CD4-positive, alpha-beta T cell treated with Interleukin-17A for 1 hour (primary cell): ENCODE measurements around the gene CEND1.

Experiments used
- DNase-seq: peaks from one replicate; pipeline ENCODE4 v3.0.0-alpha.2; 2020

The CEND1 gene

DNA sequence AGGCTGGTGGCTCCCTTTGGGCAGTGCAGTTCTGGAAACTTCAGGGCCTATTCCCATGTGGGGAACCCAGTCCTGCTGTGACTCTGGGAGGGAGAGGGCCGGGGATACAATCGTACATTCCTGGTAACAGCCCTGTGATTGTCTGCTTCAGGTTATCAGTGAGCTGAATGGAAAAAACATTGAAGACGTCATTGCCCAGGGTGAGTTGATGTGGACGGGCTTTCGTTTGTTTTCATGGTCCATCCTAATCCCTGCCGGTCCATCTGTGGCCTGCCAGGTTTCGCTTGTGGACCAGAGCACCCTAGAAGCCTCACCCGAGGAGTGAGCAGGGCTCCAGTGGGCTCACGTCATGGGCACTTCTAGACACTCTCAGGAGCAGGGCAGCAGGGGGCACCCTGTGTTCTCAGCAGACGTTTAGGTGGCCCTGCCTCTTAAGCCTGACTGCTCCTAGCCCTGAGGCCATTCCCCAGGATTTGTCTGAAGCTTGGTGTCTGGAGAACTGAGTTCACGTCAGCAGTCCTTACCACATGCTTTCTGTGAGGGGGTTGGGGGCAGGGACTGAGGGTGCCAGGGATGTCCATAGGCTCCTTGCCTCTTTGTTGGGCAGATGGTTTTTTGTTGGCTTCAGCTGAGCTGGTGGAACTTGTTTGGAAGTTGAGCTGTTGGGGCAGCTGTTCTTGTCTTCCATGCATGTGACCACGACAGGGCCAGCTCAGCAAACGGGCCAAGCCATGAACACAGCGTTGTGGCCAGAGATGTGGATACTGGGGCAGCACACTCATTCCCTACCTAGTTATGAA lies 21.8 kb upstream of the CEND1 start:
- DNase-seq, result no peak

DNA sequence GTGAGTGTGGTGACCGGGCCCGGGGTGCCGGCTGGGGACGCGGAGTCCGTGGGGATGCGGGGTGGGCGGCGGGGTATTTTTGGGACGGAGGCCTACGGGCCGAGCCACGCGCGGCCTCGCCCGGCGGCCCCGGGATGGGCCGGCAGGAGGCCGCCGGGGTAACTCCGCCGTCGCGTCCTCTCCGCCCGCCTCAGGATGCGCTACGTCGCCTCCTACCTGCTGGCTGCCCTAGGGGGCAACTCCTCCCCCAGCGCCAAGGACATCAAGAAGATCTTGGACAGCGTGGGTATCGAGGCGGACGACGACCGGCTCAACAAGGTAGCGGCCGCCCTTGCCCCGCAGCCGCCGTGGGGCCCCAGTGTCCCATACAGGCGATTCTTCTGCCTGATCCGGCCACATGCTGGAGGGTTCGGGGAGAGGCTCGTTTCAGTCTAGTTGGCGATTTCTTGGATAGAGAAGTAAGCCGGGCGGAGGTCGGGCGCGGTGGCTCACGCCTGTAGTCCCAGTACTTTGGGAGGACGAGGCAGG lies 20.2 kb upstream of the CEND1 start:
- no peak for DNase-seq

DNA sequence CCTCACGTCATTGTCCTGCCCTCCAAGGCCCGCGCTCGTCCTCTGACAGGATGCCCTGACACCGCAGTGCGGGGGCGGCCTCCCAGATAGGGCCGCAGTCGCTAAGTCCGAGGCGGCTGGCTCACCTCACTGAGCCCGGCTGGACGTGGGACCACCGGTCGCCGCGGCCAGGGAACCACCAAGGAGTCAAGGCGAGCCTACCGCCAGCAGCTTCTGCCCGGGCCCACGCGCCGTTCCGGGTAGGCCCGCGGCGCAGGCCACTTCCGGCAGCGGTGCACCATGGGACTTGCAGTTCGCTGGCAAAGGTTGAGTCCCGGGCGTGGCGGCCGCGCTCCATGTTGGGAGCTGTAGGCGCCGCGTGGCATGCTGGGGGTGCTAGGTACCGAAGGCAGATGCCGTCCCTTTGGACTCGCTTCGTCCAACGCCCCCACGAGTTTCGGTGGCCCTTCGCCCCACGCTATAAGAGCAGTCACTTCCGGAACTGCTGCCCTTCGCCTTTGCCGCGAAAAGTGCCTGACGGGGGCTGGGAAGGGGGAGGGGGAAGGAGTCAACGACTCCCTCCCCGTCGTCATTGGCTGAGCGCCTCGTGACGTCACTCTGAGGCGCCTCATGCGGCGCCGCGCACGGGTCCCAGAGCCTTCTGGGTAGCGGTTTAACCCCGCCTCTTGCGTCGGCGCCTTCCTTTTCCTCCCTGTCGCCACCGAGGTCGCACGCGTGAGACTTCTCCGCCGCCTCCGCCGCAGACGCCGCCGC lies 19.6 kb upstream of the CEND1 start, which contains the start of gene RPLP2:
TSS of gene RPLP2 (plus strand) at position 681 of the 753 bp plus-strand sequence. CDS start 268 bp downstream, outside the sequence.
- DNase-seq, result peak; percentile 97

DNA sequence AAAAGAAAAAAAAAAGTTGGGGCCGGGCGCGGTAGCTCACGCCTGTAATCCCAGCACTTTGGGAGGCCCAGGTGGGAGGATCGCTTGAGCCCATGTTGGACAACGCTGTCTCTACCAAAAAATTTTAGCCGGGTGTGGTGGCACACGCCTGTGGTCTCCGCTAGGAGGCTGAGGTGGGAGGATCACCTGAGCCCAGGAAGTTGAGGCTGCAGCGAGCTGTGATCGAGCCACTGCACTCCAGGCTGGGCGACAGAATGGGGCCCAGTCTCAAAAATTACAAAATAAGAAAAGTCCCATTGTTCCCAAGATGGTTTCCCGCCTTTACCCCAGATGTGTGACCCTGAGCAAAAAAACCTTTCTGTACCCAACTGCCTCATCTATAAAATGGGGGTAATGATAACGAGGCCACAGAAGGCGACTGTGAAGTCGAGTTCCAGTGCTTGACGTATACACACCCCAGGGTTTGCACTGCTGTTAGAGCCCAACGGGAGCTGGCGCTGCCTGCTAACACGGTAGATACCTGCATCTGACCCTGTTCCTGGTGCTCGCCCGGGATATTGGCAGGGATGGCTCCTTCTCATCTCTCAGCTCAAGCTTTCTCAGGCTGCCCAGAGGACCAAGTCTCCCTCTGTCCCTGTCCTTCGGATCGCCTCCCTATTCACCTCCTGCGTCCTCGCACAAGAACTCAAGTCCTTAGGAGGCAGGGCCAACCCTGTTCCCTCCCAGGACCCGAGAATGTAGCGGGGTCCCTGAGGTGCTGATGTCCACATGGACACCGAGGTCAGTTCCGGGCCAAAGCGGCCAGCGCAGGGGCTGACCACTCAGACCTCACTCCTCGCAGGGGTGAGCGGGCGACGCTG lies 18.8 kb upstream of the CEND1 start:
- peak; percentile 68 for DNase-seq

DNA sequence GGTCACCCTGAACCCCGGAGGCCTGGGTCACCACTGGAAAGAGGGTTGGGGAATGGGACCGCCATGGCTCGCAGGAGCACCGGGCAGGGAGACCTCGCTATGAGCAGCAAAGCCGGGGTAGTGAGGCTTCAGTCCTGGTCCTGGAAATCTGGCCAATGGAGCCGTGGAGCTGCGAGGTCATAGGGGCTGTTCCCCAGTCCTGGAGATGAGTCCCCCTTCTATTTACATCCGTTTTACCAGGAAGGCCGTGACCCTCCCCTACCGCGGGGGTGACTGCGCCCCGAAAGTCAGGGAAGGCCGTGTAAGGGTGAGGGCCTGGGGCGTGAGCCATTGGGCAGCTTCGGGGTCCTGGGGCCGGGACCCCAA lies 14.7 kb upstream of the CEND1 start:
- DNase-seq, result no peak

DNA sequence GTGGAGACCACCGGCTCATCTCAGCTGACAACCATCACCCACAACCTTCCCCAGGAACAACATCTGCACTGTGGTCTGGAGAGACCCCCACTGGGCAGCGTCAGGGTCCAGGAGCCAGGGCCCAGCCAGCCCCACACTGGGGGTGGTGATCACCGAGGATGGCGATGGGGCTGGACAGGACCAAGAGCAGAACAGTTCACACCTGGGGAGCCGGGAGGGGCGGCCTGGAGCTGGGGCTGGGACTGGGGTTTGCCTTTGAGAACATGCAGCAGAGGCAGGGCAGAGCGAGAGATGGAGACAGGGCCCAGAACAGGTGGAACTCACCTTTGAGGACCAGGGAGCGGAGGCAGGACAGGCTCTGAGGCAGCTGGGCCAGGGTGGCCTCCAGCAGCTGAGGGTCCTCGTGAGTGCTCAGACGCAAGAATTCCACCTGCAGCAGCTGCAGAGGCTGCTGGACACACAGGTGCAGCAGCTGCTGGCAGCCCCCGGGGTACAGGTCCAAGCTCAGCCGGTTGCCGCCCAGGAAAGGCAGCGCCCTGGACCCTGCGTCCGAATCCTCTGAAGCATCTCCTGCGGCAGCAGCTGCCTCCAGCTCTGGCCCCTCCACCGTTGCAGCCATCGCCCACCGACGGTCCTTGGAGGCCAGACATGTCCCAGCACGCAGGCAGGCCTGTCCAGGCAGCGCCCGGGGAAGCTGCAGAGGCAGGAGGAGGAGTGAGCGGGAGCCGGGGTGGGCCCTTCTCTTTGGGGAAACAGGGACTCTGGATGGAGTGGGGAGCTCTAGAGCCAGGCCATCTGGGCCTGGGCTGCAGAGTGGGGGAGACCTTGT lies 14.1 kb upstream of the CEND1 start:
- DNase-seq, result no peak

DNA sequence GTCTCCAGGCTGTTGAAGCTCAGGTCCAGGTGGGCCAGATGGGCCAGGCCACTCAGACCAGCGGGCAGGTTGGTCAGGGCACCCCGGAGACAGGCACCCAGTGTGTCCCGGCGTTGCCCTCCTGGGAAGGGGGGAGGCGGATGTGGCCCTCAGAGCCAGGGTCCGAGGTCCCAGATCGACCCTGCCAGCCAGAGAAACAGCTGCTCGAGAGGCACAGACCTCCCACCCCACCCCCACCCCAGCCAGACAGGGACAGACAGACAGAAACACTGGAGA lies 13.5 kb upstream of the CEND1 start:
- DNase-seq, result no peak

DNA sequence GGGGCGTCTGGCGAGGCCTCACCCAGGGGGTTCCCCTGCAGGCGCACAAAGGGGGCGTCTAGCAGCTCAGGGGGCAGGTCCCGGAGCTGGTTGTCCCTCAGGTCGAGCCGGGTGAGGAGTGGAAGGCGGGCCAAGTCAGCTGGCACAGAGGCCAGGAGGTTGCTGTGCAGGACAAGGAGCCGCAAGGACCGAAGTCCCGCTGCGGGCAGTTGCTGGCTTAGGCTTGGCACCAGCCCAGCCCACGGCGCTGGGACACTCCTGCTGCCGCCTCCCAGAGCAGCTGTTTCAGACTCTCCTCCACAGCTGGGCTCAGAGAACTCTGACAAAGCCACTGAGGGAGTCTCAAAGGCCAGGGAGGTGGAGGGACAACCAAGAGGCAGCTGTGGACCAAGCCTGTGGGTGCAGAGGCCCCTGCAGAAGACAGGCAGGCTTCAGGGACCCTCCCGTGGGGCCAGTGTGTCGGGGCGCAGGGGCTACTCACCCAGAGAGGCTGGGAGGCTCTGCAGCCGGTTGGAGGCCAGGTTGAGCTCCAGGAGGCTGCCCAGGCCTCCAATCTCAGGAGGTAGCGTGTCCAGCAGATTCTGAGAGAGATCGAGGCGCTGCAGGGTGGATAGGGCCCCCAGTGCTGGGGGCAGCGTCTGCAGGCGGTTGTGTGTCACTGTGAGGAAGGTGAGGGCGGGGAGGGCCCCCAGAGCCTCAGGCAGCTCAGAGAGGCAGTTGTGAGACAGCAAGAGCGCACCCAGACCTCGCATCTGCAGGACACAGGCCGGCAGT lies 13.0 kb upstream of the CEND1 start:
- no peak for DNase-seq

DNA sequence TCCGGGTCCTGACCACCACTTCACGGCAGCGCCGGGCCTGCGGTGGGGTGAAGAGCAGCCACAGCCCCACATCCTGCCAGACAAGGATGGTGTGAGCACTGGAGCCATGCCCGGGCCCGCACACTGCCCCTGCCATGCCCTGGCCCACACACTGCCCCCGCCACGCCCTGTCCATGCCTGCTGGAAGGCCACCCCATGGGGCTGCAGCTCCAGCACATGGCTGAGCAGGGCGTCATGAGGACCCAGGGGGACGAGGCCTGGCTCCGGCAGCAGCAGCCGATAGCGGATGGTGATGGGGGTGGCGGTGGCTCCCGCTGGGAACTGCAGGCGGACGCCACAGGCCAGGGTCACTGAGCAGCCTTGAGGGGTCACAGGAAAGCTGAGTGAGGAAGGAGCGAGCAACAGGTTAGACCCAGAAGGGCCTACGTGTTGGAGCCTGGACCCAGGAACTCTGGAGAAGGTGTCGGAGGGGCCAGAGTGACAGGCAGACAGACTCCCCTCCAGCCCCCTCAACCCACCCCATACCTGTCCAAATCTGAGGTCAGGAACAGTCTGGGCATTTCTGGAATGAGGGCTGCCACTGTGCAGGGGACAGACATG lies 12.2 kb upstream of the CEND1 start:
- no peak for DNase-seq

DNA sequence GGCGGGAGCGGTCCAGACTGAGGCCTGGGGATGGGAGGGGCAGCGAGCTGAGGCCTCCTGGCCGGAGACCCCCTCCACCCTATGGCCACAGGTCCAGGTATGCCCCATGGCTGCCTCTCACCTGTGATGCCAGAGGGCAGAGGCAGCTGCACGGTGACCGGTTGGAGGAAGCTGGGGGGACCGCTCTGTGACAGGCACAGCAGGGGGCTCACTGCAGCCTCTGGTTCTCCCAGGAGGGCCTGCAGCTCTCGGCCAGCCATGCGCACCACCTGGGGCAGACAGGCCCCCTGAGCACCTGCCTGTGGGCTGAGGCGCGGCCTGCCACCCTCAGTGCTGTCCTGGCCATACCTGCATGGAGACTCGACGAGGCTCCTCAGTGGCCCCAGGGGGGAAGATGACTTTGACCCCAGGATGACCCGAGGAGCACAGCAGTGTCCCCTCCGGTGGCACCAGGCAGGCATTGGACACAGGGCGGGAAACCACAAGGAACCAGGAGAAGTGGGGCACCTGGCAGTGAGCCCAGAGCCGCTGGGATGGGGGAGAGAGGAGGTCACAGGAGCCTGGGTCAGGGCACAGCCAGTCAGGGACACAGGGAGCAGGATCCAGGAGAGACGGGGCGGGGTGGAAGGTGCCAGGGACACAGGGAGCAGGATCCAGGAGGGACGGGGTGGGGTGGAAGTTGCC lies 11.3 kb upstream of the CEND1 start:
- no peak for DNase-seq

DNA sequence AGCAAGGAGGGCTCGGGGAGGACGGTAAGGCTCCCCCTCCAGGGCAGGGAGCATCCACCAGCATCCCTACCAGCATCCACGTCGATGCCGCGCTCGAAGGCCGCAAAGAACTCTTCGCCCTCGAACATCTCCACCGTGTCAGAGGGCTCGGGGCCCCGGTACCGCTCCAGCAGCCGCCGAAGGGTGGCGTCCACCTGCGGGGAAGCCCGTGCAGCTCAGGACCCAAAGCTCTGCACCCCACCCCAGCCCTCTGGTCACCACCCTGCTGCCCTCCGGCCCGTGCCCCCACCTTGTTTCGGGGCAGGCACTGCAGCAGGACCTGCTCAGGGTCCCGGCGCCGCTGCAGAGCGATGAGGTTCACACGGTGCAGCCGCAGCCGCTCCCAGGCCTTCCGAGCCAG lies 10.6 kb upstream of the CEND1 start:
- no peak for DNase-seq

DNA sequence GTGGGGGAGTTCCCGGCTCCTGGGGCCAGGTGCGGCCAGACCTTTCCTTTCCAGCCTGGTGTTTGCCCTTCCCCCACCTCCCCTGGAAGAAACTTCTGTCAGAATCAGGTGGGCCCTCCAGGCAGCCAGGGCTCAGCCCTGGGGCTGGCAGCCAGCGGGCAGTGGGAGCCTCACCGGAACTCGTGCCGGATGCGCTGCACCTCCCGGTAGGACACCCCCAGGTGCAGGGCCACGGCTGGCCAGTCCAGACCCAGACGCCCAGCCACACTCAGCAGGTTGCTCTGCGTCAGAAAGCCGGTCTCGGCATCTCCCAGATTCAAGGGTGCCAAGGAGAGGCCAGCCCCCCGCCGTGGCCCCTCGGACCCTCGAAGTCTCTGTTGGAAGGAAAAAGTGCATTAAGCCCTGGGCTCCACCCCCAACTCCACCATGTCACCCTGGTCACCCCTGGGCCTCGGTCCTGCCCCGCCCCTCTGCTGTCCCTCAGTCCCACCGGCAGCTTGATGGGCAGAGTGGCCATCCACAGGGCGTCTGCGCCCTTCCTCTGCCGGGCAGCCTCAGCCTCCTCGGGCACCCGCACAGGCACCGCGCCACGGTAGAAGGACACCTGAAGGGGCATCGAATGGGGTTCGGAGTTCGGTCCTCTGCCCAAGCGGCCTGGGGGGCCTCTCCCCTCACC lies 9.9 kb upstream of the CEND1 start:
- DNase-seq, result no peak

DNA sequence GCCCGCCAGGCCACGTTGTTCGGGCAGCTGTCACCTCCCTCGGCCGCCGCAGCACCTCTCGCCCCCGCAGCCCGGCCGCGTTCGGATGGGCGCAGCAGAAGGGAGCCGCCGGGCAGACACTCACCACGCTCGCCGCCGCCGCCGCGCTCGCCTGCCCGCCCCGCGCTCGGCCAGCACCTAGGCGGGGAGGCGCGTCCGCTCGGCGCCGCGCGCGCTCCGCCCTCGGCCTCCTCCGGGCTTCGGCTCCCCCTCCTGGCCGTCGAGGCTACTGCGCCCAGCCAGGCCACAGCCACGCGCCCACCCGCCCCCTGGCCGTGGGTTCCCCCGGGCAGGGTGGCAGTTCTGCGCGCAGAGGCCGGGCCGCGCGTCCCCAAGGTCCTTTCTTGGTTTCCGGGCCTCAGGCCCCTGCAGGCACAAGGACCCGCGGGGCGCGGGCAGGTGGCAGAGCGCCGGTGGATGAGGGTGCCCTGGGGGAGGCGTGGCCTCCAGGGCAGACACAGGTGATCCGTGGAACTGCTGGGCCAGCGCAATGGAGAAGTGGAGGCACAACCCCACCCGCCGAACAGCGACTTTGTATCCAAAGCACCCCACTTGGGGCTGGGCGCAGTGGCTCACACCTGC lies 8.3 kb upstream of the CEND1 start, which contains the start of gene SLC25A22:
TSS of gene SLC25A22 (minus strand) at position 189 of the 621 bp plus-strand sequence. CDS start 3,275 bp downstream, outside the sequence.
- peak; percentile 83 for DNase-seq

DNA sequence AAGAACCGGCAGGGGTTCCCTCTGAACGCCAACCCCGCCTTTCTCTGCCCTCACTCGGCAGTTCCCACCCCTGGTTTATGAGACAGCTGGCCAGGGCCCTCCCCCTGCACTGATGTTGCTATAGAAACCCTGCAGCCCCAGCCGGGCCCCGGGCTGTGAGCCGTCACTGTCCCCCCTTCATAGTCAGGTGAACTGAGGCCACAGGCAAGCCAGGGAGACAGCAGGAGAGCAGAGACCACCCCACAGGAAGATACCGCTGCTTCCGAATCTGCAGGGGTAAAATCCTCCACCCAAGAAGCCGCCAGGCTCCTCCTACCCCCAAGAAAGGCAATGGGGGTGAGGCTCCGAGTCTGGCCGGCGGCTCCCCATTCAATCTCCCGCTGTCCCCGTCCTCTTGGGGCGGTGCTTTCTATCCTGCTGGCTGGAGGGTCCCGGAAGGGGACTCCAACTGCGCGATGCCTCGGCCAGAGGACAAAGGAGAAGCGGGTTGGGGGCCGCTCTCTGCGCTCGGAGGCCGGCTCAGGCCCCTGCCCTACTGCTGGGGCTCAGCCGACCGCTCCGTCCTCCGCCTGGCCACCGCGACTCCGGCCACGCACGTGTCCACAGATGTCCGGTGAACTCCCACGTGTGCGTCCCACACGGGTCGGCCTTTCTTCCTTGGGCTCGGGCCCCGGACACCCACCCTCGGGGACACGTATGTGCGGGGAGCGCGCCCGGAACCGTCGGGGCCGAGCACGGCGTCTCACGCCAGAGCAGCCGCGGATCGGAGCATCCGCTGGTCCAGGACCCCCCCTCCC lies 7.6 kb upstream of the CEND1 start:
- peak; percentile 90 for DNase-seq

DNA sequence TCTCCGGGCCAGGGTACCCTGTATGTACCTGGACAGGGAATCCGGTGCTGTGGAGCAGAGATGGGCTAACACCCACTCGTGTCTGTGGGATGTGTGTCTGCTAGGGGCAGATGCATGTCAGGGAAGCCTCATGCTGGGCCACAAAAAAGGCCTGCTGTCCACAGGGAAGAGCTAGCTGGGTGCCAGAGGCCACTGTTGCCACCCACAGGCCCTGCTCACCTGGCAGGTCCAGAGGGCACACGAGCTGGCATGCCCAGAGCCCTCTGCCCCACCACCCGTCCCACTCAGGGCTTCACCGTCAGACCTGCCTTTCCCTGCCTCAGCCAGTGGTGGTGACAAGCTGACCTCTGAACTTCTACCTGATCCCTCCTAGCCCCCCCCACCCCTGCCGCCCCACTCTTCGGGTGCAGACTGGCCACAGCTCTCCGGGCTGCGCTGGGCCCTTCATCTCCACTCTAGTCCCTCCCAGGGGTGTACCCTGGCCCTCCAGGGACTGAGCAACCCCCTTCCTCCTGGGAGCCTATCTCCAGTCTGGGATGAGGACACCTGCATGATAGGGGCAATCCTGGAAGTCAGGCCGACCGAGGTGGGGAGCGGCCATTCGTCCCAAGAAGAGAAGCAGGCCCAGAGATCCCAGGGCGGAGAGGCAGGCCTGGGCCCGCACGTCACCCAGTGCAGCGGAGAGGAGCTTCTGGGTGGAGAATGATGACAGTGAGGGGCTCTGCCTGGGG lies 6.8 kb upstream of the CEND1 start:
- no peak for DNase-seq

DNA sequence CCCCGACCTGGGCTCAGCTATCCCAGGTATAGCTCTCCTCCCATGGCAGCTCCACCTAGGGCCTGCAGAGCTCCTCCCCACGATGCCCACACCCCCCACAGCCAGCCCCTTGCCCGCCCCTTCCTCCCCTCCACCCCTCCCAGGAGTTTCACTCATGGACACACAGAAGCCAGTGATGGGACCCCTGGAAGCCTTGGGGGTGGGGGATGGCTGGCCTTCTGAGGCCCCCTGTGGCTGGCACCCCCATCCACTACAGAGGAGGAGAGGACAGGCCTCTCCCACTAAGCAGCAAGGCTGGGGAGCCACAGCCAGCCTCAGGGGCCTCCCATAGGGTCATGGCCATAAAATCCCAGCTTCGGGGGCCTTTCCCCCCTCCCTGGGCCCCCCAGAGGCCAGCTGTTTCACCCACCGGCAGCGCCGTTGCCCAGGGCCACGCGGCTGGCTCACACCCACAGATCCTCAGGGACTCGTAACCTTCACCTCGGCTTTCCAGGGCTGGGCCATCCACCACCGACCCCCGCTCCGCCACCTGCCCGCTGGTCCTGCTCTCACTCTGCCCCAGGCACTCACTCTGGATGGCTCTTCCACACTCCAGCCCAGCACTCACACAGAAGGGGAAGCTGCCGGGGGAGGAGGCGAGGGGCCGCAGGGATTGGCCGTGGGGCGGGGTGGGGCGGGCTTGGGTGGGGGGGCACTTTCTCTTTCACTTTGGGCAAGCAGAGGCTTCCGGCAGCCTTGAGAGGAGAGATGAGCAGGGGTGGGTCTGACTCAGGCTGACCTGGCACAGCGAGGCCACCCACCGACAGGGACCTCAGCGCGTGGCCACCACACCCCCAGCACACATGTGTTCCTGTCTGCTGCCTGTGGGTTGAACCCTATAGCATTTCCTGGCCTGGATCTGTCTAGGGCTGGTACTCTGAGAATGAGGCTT lies 6.0 kb upstream of the CEND1 start:
- DNase-seq, result peak; percentile 85
